GM12878 (cell line): ENCODE measurements around the gene LDLRAD4. TPM values are rescaled to one million over a fixed set of nuclear protein-coding genes. Genes with fewer than 3 reads are reported as not detected.

ENCODE experiments used
- ATAC-seq: fragments of 200-7000 bp; cut with Tn5 transposase; 3 replicates; pipeline ENCODE4 v1.9.1; 2020; ENCODE audit warnings: mild to moderate bottlenecking, moderate library complexity
- BruUV-seq: library from RNA; stranded (reverse); fragments of 400-500 nt; replicated peaks from 2 replicates; lab custom pipeline; 2021; lab: Mats Ljungman, UMichigan
- CTCF ChIA-PET: fragments of 300-600 bp; sonication (Branson Sonifier 250); formaldehyde crosslinking; extraction: SDS; loops from one replicate; lab custom pipeline; 2021; ENCODE audit warnings: inconsistent platforms; lab: Yijun Ruan, JAX
- POLR2A ChIA-PET: fragments of 350-600 bp; formaldehyde crosslinking; extraction: SDS; loops from one replicate; lab custom pipeline; 2021; ENCODE audit warnings: inconsistent platforms; lab: Charles Lee
- RAD21 ChIA-PET: fragments of 300-600 bp; sonication (Branson Sonifier 250); formaldehyde crosslinking; loops from one replicate; lab custom pipeline; 2023; ENCODE audit warnings: antibody characterized with exemption; ENCODE audit not compliant: unreplicated experiment; lab: Charles Lee
- SMC1A ChIA-PET: fragments of 300-600 bp; sonication (Branson Sonifier 250); formaldehyde crosslinking; loops from one replicate; lab custom pipeline; 2023; ENCODE audit not compliant: unreplicated experiment, uncharacterized antibody; lab: Charles Lee
- DNase-seq: peaks from one replicate; pipeline ENCODE4 v3.0.0-alpha.2; 2011; ENCODE audit warnings: low read depth, low spot score
- FAIRE-seq: peaks from 3 replicates; lab custom pipeline; 2011; peaks lifted over from hg19 to GRCh38; lab: Jason Lieb, UNC
- H2AFZ ChIP-seq: 2 replicates; pipeline ENCODE4 v1.6.0; 2011; ENCODE audit warnings: low read depth, low read length, control low read depth; ENCODE audit not compliant: control insufficient read depth
- H3K27ac ChIP-seq: 2 replicates; pipeline ENCODE4 v1.5.1; 2011; ENCODE audit warnings: control low read depth; ENCODE audit not compliant: control insufficient read depth, insufficient read depth
- H3K27me3 ChIP-seq, 2 experiments: replicated peaks in 1 of 2; 2 replicates each; pipeline versions ENCODE4 v1.6.0 to v1.6.1; 2011; ENCODE audit warnings: low read length in 1 of 2; ENCODE audit not compliant: control insufficient read depth in 2 of 2, insufficient read depth in 2 of 2
- H3K36me3 ChIP-seq, 2 experiments: 2 replicates each; pipeline ENCODE4 v1.5.1; 2011; ENCODE audit warnings: low read length in 1 of 2; ENCODE audit not compliant: control insufficient read depth in 2 of 2, insufficient read depth in 2 of 2
- H3K4me1 ChIP-seq: 2 replicates; pipeline ENCODE4 v1.6.1; 2011; ENCODE audit warnings: mild to moderate bottlenecking, low read length, moderate library complexity, mixed read lengths; ENCODE audit not compliant: control insufficient read depth, insufficient read depth
- H3K4me2 ChIP-seq: 2 replicates; pipeline ENCODE4 v1.6.0; 2011; ENCODE audit warnings: control low read depth; ENCODE audit not compliant: control insufficient read depth, insufficient read depth
- H3K4me3 ChIP-seq: fragments of 200-600 bp; sonication (generic); 2 replicates; pipeline ENCODE4 v1.5.1; 2016
- H3K79me2 ChIP-seq: 2 replicates; pipeline ENCODE4 v1.6.0; 2011; ENCODE audit warnings: low read length; ENCODE audit not compliant: control insufficient read depth, insufficient read depth
- H3K9ac ChIP-seq: 2 replicates; pipeline ENCODE4 v1.8.0; 2011; ENCODE audit warnings: low read length, control low read depth, mixed read lengths; ENCODE audit not compliant: control insufficient read depth, insufficient read depth
- H3K9me3 ChIP-seq: replicated peaks from 3 replicates; pipeline ENCODE4 v1.5.1; 2011; ENCODE audit warnings: mild to moderate bottlenecking, low read length; ENCODE audit not compliant: control insufficient read depth, insufficient read depth
- H4K20me1 ChIP-seq: 2 replicates; pipeline ENCODE4 v1.6.0; 2011; ENCODE audit not compliant: control insufficient read depth, insufficient read depth
- MEF2A ChIP-seq: IDR thresholded peaks from 2 replicates; pipeline ENCODE4 v1.6.1; 2011; ENCODE audit warnings: low read depth, mild to moderate bottlenecking, low read length, moderate library complexity; ENCODE audit not compliant: insufficient read depth
- WGBS: methylation state at CpG from one replicate; pipeline ENCODE4 v1.1.6; 2016; ENCODE audit warnings: low lambda C conversion rate; ENCODE audit not compliant: insufficient replicate concordance, insufficient coverage; ENCODE audit errors: missing lambda C conversion rate; 5-methylcytosine and 5-hydroxymethylcytosine counted together
- in situ Hi-C: fragments of 300-500 bp; cut with MboI; formaldehyde crosslinking; loops from 9 replicates; pipeline ENCODE4 v1.14.3; 2018; ENCODE audit warnings: mixed read lengths
- intact Hi-C: fragments of 100-400 bp; cut with micrococcal nuclease; formaldehyde crosslinking; loops from one replicate; pipeline ENCODE4 v1.14.2; 2022; ENCODE audit not compliant: unreplicated experiment
- polyA plus RNA-seq, 11 experiments: library from polyadenylated mRNA; depleted of rRNA in 4 of 11; unstranded in 6 of 11; stranded (reverse) in 5 of 11; fragments of >200 nt; fragmentation: Nextera tagmentation in 4 of 11; fragmentation: Illumina TruSeq in 1 of 11; extraction: Ambion mirVana in 4 of 11; extraction: Trizol in 1 of 11; gene quantifications; 1 replicate in 1 of 11; 2 replicates in 10 of 11; pipeline versions ENCODE4 v1.2.1 to v1.2.3, GENCODE V29; 2011 to 2016; ENCODE audit warnings: inconsistent platforms in 2 of 11, missing spikeins in 2 of 11, low read depth in 1 of 11
- total RNA-seq, 4 experiments: library from RNA; depleted of rRNA in 3 of 4; stranded (reverse); fragments of >200 nt in 3 of 4; fragmentation: Illumina TruSeq in 1 of 4; extraction: Trizol in 1 of 4; gene quantifications; 2 replicates each; pipeline versions ENCODE4 v1.2.1 to v1.2.3, GENCODE V29; 2013 to 2021
- TF ChIP-seq, protein P1 (sequence below): fragments of 450-650 bp; IDR thresholded peaks from 2 replicates; pipeline ENCODE4 v1.6.1; 2016; ENCODE audit warnings: mild to moderate bottlenecking
- TF ChIP-seq, protein P2 (sequence below): fragments of 150-350 bp; IDR thresholded peaks from 2 replicates; pipeline ENCODE4 v1.6.1; 2016; ENCODE audit warnings: low read depth, low read length
- TF ChIP-seq, protein P3 (sequence below): fragments of 450-650 bp; IDR thresholded peaks from 2 replicates; pipeline ENCODE4 v1.6.1; 2017; ENCODE audit warnings: mild to moderate bottlenecking, moderate library complexity

LDLRAD4 gene
- total and polyA plus RNA-seq, 10 of the 15 experiments (the other 5 are each of a cell fraction or from before 2014, with no cell fraction given), result 2.7 to 16.8 (median 11.2) TPM

DNA sequence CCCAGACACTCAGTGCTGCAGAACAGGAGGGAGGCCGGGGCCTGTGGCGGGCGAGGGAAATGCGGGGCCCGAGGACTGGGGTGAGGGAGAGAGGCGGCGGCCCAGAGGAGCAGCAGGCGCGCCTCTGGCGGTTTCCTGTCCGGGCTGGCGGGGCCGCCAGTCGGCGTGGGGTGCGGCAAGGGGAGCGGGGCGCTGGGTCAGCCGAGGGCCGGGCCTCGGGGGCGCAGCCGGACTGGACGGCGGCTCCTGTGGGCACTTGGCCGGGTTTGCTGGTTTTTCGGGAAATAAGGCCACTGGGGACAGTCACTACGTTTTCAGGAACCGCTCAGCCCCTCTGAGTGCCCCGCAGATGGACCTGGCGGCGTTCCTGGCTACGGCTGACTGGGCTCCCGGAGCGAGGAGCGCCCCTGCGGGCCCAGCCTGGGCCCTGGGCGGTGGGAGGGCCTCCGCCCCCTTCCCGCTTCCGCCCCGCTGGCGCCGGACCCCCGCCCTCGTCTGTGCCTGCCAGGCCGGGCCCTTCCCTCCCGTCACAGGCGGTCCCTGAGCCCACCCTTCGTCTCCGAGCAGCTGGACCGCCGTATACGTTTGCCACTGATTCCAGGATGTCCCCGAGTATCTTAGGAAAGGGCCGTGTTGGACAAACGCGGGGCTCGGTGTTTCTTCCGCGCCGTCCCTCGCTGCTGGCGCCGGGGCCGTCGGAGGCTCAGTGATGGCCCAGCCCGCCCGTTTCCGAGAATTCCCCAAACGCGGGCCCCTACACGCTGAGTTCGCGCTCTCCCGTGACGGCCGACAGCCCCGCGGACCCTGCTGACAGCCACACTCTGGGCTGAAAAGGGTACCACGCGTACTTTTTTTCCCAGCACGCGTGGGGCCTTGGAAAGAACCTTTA, 423.2 kb downstream of the LDLRAD4 start:
- intact Hi-C loops, result no loop called here
- H3K4me3 ChIP-seq, result no peak overlapping the region
- ATAC-seq (no peak), FAIRE-seq (no peak), DNase-seq (no peak)
- SMC1A ChIA-PET, result no interaction called here
- no TSS peak for BruUV-seq
- WGBS, result 97% methylated on average over 52 of the region's 84 CpGs
- H4K20me1 ChIP-seq, result no peaks in the 10 kb centered on the region
- TF ChIP-seq MEF2A, result no peak
- TF ChIP-seq, protein P1, sequence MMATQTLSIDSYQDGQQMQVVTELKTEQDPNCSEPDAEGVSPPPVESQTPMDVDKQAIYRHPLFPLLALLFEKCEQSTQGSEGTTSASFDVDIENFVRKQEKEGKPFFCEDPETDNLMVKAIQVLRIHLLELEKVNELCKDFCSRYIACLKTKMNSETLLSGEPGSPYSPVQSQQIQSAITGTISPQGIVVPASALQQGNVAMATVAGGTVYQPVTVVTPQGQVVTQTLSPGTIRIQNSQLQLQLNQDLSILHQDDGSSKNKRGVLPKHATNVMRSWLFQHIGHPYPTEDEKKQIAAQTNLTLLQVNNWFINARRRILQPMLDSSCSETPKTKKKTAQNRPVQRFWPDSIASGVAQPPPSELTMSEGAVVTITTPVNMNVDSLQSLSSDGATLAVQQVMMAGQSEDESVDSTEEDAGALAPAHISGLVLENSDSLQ, result no peak
- TF ChIP-seq, protein P2, sequence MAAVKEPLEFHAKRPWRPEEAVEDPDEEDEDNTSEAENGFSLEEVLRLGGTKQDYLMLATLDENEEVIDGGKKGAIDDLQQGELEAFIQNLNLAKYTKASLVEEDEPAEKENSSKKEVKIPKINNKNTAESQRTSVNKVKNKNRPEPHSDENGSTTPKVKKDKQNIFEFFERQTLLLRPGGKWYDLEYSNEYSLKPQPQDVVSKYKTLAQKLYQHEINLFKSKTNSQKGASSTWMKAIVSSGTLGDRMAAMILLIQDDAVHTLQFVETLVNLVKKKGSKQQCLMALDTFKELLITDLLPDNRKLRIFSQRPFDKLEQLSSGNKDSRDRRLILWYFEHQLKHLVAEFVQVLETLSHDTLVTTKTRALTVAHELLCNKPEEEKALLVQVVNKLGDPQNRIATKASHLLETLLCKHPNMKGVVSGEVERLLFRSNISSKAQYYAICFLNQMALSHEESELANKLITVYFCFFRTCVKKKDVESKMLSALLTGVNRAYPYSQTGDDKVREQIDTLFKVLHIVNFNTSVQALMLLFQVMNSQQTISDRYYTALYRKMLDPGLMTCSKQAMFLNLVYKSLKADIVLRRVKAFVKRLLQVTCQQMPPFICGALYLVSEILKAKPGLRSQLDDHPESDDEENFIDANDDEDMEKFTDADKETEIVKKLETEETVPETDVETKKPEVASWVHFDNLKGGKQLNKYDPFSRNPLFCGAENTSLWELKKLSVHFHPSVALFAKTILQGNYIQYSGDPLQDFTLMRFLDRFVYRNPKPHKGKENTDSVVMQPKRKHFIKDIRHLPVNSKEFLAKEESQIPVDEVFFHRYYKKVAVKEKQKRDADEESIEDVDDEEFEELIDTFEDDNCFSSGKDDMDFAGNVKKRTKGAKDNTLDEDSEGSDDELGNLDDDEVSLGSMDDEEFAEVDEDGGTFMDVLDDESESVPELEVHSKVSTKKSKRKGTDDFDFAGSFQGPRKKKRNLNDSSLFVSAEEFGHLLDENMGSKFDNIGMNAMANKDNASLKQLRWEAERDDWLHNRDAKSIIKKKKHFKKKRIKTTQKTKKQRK, result no peak
- TF ChIP-seq, protein P3, sequence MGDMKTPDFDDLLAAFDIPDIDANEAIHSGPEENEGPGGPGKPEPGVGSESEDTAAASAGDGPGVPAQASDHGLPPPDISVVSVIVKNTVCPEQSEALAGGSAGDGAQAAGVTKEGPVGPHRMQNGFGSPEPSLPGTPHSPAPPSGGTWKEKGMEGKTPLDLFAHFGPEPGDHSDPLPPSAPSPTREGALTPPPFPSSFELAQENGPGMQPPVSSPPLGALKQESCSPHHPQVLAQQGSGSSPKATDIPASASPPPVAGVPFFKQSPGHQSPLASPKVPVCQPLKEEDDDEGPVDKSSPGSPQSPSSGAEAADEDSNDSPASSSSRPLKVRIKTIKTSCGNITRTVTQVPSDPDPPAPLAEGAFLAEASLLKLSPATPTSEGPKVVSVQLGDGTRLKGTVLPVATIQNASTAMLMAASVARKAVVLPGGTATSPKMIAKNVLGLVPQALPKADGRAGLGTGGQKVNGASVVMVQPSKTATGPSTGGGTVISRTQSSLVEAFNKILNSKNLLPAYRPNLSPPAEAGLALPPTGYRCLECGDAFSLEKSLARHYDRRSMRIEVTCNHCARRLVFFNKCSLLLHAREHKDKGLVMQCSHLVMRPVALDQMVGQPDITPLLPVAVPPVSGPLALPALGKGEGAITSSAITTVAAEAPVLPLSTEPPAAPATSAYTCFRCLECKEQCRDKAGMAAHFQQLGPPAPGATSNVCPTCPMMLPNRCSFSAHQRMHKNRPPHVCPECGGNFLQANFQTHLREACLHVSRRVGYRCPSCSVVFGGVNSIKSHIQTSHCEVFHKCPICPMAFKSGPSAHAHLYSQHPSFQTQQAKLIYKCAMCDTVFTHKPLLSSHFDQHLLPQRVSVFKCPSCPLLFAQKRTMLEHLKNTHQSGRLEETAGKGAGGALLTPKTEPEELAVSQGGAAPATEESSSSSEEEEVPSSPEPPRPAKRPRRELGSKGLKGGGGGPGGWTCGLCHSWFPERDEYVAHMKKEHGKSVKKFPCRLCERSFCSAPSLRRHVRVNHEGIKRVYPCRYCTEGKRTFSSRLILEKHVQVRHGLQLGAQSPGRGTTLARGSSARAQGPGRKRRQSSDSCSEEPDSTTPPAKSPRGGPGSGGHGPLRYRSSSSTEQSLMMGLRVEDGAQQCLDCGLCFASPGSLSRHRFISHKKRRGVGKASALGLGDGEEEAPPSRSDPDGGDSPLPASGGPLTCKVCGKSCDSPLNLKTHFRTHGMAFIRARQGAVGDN, result no peak
- H3K27ac ChIP-seq, result no peak overlapping the region
- CTCF ChIA-PET, result no interaction called here
- no peaks in the 10 kb centered on the region for H3K27me3 ChIP-seq
- POLR2A ChIA-PET, result no interaction called here
- peaks cover 0 to 1% of the 10 kb centered on the region in 2 experiments; a peak in 2 of 4 replicates for H3K36me3 ChIP-seq
- H3K4me1 ChIP-seq, result no peaks in the 10 kb centered on the region
- H3K79me2 ChIP-seq, result no peaks in the 10 kb centered on the region
- RAD21 ChIA-PET, result no interaction called here
- no peak overlapping the region for H3K4me2 ChIP-seq
- in situ Hi-C loops, result loop anchor here (25.0 kb wide), 1 partner anchor 479 kb away; no protein-coding TSS in a partner anchor
- no peak overlapping the region for H2AFZ ChIP-seq
- H3K9ac ChIP-seq, result no peak overlapping the region
- no peaks in the 10 kb centered on the region for H3K9me3 ChIP-seq
